ENCODE results near the gene APC2.
A peak's percentile ranks its signal among the peaks of the same experiment; 100 is the strongest.

APC2 gene

GRCh38 chr19:1451916-1452801 is 2.2 kb downstream of the APC2 start:
- Mint-ChIP-seq H3K27me3 (ENCODE audit: low read depth, poor library complexity) (peaks cover 93% of the 10 kb centered on the region), H3K27ac (no peak overlapping the region), H3K4me1 (peaks cover 10% of the 10 kb centered on the region), H3K4me3 (no peak overlapping the region), H3K36me3 (ENCODE audit: low read depth) (no peaks in the 10 kb centered on the region), H3K9me3 (peaks cover 4% of the 10 kb centered on the region)
- peak; percentile 32 for DNase-seq
- no peak for TF ChIP-seq CTCF (IDR thresholded peaks at IDR 0.05)

GRCh38 chr19:1452802-1453524 is 3.0 kb downstream of the APC2 start:
- no peak overlapping the region for H3K4me3 Mint-ChIP-seq
- peaks cover 93% of the 10 kb centered on the region for H3K27me3 Mint-ChIP-seq (ENCODE audit: low read depth, poor library complexity)
- TF ChIP-seq CTCF (IDR thresholded peaks at IDR 0.05), result no peak
- H3K27ac Mint-ChIP-seq, result no peak overlapping the region
- DNase-seq, result no peak
- H3K4me1 Mint-ChIP-seq, result peaks cover 10% of the 10 kb centered on the region
- H3K9me3 Mint-ChIP-seq, result peaks cover 4% of the 10 kb centered on the region
- no peaks in the 10 kb centered on the region for H3K36me3 Mint-ChIP-seq (ENCODE audit: low read depth)

GRCh38 chr19:1453525-1454364 is 3.8 kb downstream of the APC2 start:
- peaks cover 92% of the 10 kb centered on the region for H3K27me3 Mint-ChIP-seq (ENCODE audit: low read depth, poor library complexity)
- TF ChIP-seq CTCF (IDR thresholded peaks at IDR 0.05), result no peak

GRCh38 chr19:1455002-1455335 is 5.0 kb downstream of the APC2 start:
- peaks cover 4% of the 10 kb centered on the region for H3K36me3 Mint-ChIP-seq (ENCODE audit: low read depth)
- peaks cover 89% of the 10 kb centered on the region for H3K27me3 Mint-ChIP-seq (ENCODE audit: low read depth, poor library complexity)
- no peak for TF ChIP-seq CTCF (IDR thresholded peaks at IDR 0.05)
- H3K4me1 Mint-ChIP-seq, result peaks cover 10% of the 10 kb centered on the region
- H3K27ac Mint-ChIP-seq, result no peak overlapping the region
- H3K9me3 Mint-ChIP-seq, result peaks cover 4% of the 10 kb centered on the region
- no peak for DNase-seq
- no peak overlapping the region for H3K4me3 Mint-ChIP-seq

More at GRCh38 chr19:1453525-1454364, 3.8 kb downstream of the APC2 start:
- peaks cover 4% of the 10 kb centered on the region for H3K9me3 Mint-ChIP-seq
- peak; percentile 55 for DNase-seq
- H3K4me1 Mint-ChIP-seq, result peaks cover 10% of the 10 kb centered on the region
- no peak overlapping the region for H3K27ac Mint-ChIP-seq
- no peaks in the 10 kb centered on the region for H3K36me3 Mint-ChIP-seq (ENCODE audit: low read depth)
- no peak overlapping the region for H3K4me3 Mint-ChIP-seq

- H3K4me1 Mint-ChIP-seq, result peaks cover 10% of the 10 kb centered on the region
- no peak overlapping the region for H3K4me3 Mint-ChIP-seq
- H3K27ac Mint-ChIP-seq, result no peak overlapping the region
- H3K27me3 Mint-ChIP-seq (ENCODE audit: low read depth, poor library complexity), result peaks cover 83% of the 10 kb centered on the region
- DNase-seq, result peak; percentile 72
- no peak for TF ChIP-seq CTCF (IDR thresholded peaks at IDR 0.05)
- peaks cover 4% of the 10 kb centered on the region for H3K36me3 Mint-ChIP-seq (ENCODE audit: low read depth)
- peaks cover 4% of the 10 kb centered on the region for H3K9me3 Mint-ChIP-seq
These were observed 5.6 kb downstream of the APC2 start for GRCh38 chr19:1455336-1456120.

All from nephron progenitor cell (in vitro differentiated cells).